T-helper 9 cell (primary cell): ENCODE data around the gene ANO1.

Experiments
- DNase-seq: peaks from one replicate; pipeline ENCODE4 v3.0.0-alpha.2; 2020

Gene ANO1

DNA sequence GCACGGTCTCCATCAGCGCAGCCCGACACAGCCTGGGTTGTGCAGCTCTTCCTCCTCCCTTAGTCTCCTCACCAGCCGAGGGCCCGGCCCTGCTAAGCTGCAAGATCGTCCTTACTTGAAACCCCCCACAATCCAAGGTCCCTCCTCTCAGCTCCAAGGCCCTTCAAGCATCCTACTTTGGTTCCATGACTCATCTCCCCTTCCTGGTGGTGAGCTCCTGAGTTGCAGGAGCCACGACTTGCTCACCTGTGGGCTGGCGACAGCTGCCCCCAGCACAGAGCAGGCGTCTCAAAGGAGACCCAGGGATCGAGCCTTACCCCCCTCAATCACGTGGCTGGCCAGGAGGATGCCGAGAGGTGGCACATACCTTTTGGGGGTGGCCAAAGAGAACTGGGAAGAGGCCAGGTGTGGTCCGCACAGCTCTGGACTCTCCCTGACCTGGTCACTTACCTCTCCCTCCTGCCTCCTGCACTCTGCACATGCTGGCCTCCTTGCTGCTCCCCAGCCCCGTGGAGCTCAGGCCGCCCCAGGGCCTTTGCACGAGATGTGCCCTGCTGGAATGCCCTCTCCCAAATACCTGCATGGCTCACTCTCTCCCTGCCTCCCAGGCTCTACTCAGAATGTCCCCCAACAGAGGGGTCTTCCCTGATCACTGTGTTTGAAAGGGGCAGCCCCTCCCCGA, 89.7 kb downstream of the ANO1 start:
- no peak for DNase-seq

DNA sequence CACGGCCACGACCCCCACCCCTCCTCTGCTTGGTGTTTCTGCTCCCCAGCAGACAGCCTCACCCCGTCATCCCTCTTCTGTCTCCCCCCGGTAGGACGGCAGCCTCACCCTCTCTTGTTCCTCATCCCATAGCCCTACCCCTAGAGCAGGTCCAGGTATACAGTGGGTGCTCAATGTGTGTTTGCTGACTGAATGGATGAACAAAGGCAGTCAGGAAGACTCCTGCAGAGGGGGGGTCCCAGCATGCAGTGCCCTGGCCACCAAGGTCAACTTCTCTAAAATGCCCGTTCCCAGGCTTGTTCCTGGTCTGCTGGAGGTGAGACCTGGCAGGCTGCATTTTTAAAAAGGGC, 90.3 kb downstream of the ANO1 start:
- no peak for DNase-seq

DNA sequence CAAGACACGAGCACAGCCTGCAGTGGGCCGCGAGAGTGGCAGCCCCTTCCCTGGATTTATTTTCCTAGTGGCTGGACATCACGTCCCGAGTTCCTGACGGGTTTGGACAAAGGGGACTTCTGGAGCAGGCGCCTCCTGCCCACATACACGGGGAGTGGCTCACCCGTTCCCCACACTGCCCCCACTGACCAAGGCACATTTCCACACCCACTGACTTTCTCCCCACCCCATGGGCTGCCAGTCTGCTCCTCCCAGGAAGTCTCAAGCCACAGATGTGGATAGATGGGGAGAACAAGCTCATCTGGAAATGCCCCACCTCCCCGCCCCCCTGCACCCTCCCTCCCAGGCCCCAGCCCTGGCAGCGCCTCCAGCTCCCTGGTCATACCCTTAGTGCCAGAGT, 91.0 kb downstream of the ANO1 start:
- DNase-seq, result no peak

DNA sequence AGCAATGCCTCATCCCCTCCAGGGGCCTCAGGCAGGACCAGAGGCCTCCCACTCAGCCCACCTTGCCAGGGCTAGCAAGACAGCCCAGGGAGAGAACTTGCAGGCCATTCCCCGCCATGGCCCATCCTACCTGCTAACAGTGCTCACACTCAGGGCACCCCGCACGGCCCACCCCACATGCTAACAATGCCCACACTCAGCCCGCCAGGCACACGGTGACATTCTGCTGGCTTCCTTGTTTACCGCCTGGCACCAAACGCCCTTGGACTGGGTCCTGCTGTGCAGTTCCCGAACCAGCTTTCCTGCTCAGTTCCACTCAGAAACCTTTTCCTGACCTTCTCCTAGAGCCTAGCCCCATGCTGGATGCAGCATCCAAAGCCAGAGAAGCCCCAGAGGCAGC, 91.5 kb downstream of the ANO1 start:
- no peak for DNase-seq

DNA sequence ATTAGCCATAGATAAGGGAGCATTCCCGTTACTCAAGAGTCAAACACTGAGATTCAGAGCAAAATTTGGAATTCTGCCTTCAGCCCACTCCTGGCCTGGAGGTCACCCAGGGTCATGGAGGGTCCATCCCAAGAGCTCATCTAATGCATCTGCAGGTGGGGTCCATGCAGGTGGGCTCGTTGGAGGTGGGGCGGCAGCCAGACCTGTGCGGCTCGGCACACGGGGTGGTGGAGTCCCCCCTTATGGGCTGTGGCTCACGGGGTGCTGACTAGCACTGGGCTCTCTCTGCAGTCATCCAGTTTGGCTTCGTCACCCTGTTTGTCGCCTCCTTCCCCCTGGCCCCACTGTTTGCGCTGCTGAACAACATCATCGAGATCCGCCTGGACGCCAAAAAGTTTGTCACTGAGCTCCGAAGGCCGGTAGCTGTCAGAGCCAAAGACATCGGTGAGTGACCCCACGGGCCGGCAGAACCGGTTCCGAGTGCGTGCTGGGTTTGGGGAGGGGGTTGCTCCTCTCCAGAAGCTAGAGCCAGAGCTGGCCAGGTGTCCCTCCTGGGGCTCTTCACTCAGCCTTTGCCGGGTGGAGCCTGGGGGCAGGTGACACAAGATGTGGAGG, 92.6 kb downstream of the ANO1 start:
- no peak for DNase-seq

DNA sequence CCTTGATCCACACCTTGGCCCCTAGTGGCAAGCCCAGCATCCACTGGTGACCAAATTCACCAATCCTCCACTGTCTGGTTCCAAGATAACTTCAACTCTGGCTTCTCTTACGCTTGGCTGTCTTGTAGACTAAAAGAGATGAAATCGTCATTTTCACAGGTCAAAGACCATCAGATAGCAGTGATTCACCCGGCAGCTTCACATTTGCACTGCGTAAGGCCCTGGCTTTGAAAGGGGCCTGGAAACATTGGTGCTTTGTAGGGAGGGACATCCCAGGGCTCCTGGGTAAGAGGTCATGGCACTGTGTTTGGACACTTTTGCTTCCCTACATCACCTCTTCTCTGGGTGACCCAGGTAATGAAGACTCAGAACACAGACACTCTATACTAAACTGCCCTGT, 94.9 kb downstream of the ANO1 start:
- no peak for DNase-seq

DNA sequence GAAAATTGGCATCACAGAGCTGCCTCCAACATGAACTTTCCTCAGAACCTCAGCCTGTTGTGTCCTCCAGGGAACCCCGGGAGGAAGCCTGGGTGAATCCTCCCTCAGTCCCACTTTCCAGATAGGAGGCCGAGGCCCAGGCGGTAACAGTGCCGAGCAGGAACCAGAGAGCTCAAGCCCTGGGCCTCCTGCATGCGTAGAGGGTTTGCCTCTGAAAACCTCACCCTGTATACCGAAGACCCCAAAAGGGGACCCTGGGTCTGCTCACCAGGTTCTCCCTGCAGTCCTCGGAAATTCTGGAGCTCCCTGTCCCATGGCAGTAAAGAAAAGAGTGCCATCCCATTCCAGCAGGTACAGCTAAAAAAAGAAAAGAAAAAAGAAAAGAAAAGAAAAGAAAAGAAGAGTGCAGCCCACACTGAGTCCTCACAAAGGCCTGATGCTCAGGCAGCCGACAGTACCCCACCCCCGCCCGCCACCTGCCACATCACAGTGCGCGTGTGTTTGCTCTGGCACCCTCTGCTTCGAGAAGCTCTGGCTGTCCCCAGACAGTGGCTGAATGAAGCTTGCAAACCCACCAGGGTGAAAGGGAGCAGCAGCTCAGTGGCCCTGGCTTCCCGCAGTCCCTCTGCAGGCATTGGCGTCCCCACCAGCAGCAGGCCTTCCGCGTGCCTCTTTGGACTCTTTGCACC, 96.6 kb downstream of the ANO1 start:
- DNase-seq, result no peak

DNA sequence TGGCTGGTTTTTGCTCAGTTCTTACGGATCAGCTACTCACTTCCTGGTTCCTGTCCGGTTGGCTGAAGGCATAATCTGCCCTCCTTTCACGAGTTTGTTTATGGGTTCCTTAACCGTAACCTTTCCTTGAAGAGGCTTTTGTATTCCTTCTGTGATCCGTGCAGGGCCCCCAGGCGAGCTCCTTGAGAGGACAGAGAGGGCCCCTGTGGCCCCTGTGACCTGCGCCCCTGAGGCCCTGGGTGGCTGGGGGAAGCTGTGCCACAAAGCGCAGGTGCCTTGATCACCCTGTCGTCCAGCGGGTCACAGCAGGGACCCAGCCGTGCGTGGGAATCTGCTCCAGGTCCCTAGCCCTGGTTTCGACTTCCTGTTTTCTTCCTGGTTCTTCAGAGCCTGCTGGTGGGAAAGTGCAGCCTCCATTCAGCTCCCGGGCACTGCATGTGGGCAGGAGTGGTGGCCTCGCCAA, 97.2 kb downstream of the ANO1 start:
- no peak for DNase-seq

DNA sequence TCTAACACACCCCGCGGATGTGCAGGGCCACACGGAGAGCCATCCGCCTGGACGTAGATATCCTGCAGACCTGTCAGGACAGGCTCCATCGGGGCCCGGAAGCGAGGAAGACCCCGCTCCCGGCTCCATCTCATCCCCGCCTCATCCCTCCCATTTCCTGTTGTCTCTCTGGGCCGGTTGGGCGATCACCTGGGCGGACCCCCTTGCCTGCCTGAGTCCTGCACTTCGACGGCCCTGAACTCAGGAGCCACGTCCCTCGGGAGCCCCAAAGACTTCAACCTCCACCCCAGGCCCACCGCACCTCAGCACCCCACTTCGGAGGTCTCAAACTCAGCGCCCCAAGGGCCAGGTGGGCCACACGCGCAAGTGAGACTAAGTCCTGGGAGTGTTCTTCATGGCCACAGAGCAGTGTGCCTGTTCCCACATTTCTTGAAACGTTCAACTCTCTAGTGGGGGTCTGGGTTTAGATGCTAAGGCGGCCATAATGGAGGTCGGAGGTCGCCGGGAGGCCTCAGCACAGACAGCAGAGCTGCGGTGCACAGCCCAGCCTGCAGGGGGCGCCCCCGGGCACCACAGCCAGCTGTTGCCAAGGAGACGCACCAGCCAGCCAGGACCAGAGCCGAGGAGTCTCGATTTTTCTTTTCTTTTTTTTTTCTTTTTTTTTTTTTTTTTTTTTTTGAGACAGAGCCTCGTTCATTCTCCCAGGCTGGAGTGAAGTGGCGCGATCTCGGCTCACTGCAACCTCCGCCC, 99.0 kb downstream of the ANO1 start:
- DNase-seq, result peak; percentile 44

DNA sequence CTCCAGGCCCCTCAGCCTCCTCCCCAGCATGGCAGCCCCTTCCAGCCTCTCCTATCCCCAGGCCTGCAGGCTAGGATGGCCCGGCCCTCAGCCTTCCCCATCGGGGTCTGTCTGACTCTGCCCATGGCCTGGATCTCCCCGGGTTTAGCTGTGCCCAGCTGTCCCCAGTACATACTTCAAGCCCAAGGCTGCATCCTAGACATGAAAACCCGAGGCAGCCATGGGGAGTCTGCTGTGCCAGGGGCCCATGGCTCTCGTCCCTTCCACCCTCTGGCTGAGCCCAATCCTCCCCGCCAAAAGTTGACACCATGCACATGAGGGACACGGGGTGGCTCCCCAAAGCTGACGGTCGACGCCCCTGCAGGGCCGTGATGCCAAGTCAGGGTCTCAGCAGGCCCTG, 102.8 kb downstream of the ANO1 start:
- DNase-seq, result no peak

DNA sequence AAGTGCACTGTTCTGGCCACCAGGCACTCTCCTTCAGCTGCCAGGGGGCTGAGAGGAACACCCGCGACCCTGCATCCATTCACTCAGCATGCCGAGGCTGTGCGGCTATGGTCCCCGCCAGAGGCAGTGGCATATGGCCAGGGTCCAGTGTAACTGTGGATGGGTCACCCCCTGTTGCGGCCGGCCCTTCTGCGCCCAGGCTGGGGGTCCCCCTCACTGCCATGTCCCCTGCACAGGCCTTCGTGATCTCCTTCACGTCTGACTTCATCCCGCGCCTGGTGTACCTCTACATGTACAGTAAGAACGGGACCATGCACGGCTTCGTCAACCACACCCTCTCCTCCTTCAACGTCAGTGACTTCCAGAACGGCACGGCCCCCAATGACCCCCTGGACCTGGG, 104.1 kb downstream of the ANO1 start:
- no peak for DNase-seq

DNA sequence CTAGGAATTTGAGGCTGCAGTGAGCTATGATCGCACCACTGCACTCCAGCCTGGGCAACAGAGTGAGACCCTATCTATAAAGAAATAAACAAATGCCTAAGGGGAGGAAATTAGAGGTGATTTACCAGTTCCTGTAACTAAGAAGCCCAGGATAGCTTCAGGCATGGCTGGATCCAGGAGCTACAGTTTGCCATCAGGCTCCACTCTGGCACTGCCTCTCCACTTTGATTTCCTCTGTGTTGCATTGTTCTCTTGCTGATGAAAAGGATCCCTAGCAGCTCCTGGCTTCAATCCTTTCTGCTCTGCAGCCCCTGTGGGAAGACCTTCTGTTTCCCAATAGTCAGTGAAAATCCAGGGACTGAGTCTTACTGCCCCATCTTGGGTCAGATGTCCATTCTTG, 104.9 kb downstream of the ANO1 start:
- no peak for DNase-seq

DNA sequence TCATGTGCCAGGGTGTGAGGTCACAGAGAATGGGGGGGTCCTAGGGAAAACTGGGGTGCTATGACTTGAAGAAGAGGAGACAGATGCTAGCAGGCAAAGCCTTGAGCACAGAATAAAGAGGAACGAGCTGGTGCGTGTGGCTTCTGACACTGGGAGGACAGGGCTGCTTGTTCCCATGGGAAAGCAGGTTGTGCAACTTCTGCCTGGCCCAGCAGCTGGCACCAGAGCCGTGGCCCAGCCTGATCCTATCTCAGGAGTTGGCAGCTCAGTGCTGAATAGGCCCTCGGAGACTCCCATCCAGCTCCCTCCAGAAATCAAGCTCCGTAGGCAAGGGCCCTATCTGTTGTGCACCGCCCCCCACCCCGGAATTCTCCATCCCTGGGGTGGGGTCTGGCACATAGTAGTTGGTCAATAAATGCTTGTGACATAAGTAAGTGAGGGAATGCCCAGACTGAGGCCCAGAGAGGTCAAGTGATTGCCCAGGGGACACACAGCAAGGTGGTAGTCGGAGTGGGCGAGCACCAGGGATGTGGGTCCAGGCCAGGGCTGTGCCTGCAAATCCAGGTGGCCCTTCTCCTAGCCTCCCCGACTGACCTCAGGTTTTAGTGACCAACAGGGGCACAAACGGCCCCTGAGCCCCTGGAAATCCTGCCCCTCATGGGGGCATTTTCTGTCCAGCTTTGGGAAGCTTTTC, 105.5 kb downstream of the ANO1 start:
- DNase-seq, result no peak

DNA sequence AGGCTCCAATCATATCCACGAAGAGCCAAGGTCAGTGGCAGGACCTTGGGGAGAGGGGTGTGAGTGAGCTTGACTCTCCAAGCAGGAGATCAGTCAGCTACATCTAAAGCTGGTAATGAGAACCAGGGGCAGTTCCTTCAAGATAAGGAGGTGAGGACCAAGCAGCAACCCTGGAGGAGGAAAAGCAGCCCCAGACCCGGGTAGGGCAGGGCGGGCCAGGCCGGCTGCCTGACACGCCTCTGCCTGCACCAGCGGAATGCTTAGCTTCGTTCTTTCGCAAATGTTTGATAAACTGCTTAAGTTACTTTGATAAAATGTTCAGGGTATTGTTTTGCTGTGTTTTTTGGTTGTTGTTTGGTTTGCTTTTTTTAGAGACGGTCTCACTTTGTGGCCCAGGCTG, 106.3 kb downstream of the ANO1 start:
- no peak for DNase-seq

DNA sequence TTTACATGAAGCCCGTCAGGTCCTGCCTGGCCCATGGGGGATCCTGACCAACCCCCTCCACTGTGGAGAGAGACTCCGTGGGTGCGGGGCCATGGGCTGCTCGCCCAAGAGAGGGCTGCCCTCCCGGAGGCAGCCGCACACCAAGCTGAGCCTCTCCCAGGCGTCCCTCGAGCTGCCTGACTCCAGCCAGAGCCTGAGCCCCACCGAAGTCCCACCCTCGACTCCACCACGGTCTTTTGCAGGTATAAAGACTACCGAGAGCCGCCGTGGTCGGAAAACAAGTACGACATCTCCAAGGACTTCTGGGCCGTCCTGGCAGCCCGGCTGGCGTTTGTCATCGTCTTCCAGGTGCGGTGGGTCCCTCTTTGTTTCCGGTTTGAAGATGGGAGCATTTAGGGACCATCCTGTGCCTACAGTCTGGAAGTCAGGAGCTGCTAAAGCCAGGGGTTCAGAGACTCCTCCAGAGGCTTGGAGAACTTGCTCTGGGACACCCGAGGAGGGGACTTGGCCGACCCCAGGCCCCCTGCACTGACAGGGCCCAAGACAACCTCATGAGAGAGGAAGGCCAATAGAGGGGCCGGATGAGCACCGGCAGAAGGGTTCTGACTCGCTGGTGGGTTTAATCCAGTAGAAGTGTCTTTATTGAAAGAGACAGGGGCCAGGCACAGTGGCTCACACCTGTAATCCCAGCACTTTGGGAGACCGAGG, 107.4 kb downstream of the ANO1 start:
- no peak for DNase-seq

DNA sequence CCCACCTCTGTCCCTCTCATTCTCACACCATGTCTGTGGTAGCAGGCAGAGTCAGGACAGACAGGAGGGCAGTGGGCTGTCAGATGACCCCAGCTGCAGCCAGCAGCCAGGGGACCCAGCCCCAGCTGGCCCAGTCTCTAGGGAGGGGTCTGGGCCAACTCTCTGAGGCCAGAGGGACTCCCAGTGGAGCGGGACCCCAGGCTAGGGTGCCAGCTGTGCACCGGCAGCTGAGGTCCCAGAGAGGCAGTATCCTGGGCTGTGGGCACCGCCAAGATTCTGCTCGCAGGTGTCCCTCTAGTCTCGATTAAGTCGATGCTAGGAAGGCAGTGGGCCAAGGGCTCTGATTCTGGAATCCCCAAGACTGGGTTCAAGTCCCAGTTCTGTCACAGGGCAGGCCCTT, 108.3 kb downstream of the ANO1 start:
- no peak for DNase-seq

DNA sequence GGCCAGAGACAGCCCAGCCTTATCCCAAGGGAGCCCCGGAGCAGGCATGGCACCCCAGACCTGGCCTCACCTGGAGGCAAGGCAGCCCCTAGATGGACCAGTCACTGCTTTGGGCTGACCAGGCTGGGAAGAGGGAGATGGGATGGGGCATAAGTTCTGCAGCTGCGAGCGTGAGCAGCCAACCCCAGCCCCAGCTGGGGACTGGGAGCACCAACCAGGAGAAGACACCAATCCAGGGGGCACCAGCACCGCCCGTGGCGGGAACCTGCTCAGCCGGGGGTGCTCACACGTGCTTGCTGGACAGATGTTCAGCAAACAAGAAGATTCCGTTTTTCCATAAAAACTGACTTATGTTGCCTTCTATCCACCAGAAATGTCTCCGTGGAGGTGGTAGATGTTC, 108.8 kb downstream of the ANO1 start:
- no peak for DNase-seq

DNA sequence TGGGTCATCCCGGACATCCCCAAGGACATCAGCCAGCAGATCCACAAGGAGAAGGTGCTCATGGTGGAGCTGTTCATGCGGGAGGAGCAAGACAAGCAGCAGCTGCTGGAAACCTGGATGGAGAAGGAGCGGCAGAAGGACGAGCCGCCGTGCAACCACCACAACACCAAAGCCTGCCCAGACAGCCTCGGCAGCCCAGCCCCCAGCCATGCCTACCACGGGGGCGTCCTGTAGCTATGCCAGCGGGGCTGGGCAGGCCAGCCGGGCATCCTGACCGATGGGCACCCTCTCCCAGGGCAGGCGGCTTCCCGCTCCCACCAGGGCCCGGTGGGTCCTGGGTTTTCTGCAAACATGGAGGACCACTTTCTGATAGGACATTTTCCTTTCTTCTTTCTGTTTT, 109.7 kb downstream of the ANO1 start:
- no peak for DNase-seq

DNA sequence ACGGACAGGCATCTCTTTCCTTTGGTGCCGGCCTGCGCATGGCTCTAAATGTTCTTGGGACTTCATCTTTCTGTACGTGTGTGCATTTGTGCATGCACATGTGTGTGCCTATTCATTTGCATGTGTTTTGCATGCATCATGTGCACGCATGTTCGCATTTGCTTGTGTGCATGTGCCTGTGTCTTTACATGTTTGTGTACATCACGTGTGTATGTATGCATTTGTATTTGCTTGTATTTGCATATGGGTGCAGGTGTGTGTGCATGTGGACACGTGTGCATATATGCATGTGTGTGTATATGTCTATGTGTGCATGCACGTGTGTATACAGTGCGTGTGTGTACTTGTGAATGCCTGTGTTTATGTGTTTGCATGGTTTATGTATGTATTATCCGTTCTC, 111.5 kb downstream of the ANO1 start:
- DNase-seq, result no peak

DNA sequence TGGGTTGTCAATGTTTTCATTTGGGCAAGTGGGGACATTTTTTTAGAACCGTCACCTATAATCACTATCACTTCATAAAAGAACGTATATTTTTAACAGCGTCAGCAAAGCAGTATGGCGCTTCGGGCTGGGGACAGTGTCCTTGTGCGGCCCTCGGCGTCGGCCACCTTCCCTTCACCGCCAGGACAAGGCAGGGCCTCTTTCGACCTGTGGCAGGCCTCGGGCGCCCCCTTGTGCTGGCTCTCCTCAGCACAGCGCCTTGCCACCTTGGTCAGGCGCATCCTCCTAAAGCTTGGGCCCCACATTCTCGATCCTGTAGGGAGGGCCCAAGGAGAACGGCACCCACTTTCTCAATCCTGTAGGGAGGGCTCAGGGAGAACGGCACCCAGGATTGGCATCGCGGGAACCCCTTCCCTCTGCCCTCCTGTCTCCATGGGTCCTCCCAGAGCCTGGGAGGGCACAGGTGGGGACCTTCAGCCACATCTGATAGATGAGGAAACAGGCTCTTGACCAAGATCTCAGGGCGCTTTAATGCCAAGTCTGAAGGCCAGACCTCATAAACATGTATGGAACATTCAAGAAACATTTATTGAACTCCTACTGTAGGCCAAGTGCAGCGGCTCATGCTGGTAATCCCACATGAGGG, 113.5 kb downstream of the ANO1 start:
- DNase-seq, result peak; percentile 35

DNA sequence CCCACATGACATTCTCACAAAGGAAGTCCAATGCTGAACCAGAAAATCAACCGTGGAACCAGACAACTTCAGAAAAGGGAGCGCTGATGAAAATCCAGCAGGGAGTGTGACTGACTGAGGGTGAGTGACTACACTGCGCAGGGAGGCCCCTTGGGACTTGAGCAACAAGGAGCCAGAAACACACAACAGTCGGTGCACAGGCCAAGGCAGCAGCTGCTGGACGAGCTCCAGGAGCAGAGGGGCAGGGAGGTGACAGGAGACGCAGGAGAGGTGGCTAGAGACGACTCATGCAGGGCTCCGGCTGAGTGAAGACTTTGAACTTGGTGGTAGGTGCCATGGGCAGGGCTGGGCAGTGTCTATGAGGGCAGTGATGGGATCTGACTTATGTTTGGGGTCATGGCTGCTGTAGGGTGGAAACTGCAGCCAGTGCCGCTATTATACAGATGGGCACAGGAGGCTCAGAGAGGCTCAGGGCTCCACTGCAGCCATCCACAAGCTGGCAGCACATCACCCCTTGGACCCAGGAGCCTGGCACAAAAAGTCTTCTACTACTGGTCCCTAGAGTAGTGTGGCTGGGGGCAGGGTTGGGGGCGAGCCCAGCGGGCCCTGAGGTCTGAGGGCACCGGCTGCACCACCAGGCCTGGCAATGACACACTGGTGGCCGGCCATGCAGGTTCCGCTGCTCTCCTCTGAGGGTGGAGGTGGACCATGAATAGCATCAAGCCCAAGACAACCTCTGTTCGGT, 114.7 kb downstream of the ANO1 start:
- DNase-seq, result no peak
